Adipose tissue (tissue), 3 donors: ENCODE measurements around the gene TCAF1. TPM values are rescaled to one million over a fixed set of nuclear protein-coding genes. Genes with fewer than 3 reads are reported as not detected.
A peak's percentile ranks its signal among the peaks of the same experiment; 100 is the strongest.

Experiments used
- H3K27ac ChIP-seq: one replicate; pipeline ENCODE4 v1.5.1; 2013; ENCODE audit warnings: low read depth, low read length
- WGBS, 3 donors: extraction: QIAGEN DNeasy Blood & Tissue Kit; methylation state at CpG; one replicate each; pipeline ENCODE4 v1.1.7; 2013; 5-methylcytosine and 5-hydroxymethylcytosine counted together
- polyA plus RNA-seq, 3 donors: library from polyadenylated mRNA; stranded (reverse); fragments of 200-250 nt; gene quantifications; one replicate each; pipeline ENCODE4 v1.2.3, GENCODE V29; 2013
- donor health status: healthy with polysubstance abuse.
- donor health status: Bipolar disorder and iron deficiency.
- donor health status: healthy.

Gene TCAF1
- polyA plus RNA-seq, 3 donors: 12.2 to 42.3 (median 21.8) TPM

DNA sequence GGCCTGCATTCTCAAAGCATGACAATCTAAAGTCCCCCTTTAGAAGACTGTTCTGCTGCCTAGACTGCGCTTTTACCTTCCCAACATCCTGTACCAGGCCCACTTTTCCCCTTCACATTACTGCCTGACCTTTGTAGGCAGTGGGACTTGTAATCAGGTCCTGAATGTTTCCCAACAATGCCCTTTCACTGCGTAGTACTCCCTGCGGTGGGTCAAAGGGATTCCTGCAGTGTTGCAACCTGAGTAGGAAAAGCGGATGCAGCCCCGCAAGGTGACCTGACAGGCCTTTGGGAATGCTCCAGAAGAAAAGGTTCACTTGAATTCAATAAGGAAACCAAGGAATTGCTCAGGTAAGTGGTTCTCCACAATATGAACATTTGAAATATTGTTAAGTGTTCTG, 4.9 kb upstream of the TCAF1 start:
- H3K27ac ChIP-seq: no peak overlapping the region
- 91% methylated on average over 5 of the region's 5 CpGs for WGBS, 3 donors

DNA sequence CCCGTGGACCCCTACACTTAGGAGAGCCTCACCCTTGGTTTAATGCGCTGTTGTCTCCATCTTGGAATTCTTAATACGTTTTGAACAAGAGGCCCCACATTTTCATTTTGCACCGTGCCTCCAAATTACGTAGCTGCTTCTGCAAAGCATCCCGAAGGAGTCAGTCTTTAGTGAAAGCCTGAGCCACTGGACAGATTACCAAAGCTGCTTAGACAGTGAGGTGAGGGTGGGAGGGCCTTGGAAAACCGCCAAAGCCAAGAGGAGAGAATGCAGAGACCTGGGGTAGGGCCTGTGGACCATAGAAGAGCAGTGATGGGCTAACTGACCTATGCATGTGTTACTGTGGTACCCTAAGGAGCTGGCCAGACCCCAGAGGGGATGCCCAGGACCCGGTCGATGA, 4.2 kb upstream of the TCAF1 start:
- WGBS, 3 donors: 86 to 89% (median 86%) methylated on average over 9 of the region's 9 CpGs
- no peak overlapping the region for H3K27ac ChIP-seq

DNA sequence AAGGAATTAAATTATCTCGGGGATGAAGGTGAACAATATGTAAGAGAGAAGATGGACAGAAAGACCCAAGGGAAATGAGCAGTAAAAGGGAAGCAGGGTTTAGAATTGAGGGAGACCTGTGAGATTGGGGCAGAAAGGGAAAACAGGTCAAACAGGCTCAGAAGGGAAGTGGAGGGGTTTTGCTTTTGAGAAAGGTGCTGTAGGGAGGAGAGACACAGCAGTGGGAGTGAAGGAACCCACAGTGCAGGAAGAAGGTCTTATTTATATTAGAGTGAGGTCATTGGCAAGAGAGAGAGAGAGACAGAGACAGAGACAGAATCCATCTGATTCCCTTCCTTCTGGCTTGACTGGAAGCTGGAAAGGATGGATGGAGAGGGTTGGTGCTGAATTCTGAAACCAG, 3.5 kb upstream of the TCAF1 start:
- H3K27ac ChIP-seq: no peak overlapping the region
- 70 to 95% (median 89%) methylated on average over 1 of the region's 1 CpG for WGBS, 3 donors

DNA sequence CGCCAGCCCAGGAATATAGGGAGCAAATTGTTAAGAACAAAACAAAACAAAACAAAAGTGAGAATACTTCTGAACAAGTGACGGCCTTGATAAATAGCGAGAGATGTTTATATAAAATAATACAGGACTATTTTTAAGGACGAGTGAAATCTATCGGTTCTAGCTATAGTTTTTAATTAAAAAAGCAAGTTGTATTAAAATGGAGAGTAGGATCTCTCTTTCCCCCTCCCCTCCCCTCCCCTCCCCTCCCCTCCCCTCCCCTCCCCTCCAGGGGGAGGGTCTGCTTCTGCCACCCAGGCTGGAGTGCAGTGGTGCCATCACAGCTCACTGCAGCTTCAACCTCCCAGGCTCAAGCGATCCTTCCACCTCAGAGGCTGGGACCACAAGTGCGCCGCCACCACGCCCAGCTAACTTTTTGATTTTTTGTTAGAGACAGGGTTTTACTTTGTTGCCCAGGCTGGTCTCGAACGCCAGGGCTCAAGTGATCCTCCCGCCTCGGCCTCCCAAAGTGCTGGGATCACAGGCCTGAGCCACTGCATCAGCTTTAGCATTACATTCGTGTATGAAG, 440 bp upstream of the TCAF1 start:
- 69 to 70% (median 70%) methylated on average over 14 of the region's 14 CpGs for WGBS, 3 donors
- no peak overlapping the region for H3K27ac ChIP-seq

DNA sequence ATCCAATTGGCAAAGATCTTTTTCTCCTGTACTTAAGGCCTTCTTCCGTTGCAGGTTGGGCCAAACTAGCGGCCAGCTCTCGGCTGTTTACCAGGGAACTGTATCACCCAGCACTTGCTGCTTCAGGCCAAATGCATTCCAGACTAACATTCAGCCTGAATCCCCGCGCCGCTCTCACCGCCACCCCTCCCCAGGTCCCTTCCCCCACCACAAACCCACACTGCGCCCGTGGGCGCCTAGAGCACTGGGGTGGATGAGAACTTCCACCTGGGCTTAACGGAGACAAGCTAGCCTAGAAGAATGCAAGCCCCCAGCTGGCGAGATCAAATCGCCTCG, 676 bp downstream of the TCAF1 start:
- WGBS, 3 donors: 0% methylated on average over 14 of the region's 14 CpGs
- peak overlapping the region; percentile 44 for H3K27ac ChIP-seq

DNA sequence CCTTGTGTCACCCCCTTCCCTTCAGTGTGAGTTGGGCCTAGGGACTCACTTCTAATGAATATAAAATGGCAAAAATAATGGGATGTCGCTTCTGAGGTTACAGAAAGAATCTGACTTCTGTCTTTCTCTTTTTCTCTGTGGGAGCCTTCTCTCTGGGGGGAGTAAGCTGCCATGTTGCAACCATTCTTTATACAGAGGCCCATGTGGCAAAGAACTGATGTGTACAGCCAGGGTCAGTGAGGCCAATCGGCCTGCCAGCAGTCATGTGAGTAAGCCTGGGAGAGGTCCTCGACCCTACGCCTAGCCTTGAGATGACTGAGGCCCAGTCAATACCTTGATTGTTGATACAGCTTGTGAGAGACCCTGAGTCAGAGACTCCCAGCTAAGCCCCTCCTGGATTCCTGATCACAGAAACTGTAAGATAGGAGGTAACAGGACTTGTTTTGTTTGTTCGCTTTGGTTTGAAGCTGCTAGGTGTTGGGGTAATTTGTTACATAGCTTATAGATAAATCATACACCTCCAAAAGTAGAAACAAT, 1.7 kb downstream of the TCAF1 start:
- H3K27ac ChIP-seq: no peak overlapping the region
- 42 to 75% (median 73%) methylated on average over 5 of the region's 5 CpGs for WGBS, 3 donors

DNA sequence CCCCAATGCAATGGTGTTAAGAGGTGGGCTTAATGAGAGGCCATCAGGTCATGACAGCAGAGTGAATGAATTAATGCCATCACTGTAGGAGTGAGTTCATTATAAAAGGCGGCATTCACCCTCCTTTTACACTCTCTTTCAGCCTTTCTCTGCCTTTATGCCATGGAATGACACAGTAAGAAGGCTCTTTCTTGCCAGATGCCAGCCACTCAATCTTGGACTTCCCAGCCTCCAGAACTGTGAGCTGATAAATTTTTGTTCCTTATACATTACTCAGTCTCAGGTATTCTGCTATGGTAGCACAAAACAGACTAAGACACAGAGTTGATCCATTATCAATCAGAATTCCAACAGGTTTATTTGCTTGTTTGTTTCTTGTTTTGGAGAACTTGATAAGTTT, 3.2 kb downstream of the TCAF1 start:
- H3K27ac ChIP-seq: no peak overlapping the region
- WGBS, 3 donors: 93 to 100% (median 100%) methylated on average over 1 of the region's 1 CpG

DNA sequence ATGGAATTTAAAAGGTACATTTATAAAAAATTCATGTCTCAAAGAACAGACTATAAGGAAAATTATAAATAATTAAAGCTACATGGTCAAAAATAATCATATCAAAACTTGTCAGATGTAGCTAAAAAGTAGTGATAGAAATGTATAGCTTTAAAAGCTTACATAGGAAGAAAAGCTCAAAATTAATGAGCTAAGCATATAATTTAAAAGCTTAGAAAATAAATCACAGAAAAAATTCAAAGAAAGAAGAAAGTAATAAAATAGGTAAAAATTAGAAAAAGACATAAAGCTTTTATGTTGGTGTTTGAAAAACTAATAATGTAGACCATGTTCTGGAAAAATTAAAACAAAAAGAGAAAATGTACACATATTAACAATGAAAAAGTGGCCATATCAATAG, 5.3 kb downstream of the TCAF1 start:
- no peak overlapping the region for H3K27ac ChIP-seq

DNA sequence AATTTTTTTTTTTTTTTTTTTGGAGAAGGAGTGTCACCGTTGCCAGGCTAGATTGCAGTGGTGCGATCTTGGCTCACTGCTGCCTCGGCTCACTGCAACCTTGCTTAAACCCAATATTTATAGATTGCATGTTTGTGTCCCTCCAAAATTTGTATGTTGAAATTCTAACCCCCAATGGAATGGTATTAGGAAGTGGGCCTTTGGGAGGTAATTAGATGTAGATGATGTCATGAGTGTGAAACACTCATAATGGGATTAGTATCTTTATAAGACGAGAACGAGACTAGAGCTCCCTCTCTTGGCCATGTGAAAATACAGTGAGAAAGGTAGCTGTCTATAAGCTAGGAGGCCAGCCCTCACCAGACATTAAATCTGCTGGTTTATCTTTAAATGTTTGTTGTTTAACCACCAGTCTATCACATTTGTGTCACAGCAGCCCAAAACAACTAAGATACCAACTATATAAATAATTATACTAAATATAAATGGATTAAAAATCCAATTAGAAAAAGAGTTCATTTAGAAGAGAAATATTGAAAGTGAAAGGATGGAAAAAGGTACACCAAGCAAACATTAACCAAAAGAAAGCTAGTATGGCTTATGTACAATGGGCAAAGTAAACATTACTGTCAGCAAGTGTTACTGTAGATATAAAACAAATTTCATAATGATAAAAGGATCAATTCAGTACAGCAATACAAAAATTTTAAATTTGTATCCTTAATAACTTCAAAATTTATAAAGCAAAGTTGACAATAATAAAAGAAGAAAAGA, 9.3 kb downstream of the TCAF1 start:
- no peak overlapping the region for H3K27ac ChIP-seq
- 83 to 87% (median 84%) methylated on average over 5 of the region's 5 CpGs for WGBS, 3 donors

DNA sequence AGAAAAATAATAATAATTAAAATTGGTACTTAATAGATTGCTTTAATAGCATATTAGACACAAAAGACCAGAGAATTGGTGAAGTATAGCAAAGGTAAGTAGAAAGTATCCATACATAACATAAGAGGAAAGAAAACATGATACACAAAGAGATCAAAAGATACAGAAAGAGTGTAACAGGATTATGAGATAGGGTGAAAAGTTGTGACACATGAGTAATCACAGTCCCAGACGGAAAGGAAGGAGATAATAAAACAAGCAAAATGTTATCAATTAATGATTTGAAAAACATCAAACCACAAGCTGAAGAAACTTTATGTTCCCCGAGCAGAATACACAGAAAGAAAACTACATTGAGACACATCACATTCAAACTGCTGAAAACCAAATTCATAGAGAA, 10.5 kb downstream of the TCAF1 start:
- H3K27ac ChIP-seq: no peak overlapping the region
- 42 to 93% (median 87%) methylated on average over 2 of the region's 2 CpGs for WGBS, 3 donors

DNA sequence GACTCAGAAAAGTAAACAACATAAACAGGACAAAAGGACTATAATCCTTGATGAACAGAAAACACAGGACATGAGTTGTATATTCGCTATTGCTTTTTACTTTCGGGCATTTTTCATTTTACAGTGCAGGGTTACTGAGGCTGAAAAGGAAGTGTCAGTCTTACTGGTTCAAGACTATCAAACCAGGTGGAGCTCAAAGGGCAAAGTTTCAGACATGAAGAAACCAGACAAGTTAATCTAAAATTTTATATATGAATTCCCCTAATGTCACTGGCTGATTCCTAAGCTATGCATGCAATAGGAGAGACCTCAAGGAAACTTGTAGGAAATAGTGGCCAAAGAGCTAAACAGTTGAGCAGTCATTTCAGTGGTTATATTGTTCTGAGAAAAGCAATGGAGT, 11.4 kb downstream of the TCAF1 start:
- WGBS, 3 donors: 97 to 99% (median 99%) methylated on average over 2 of the region's 2 CpGs
- H3K27ac ChIP-seq: no peak overlapping the region

DNA sequence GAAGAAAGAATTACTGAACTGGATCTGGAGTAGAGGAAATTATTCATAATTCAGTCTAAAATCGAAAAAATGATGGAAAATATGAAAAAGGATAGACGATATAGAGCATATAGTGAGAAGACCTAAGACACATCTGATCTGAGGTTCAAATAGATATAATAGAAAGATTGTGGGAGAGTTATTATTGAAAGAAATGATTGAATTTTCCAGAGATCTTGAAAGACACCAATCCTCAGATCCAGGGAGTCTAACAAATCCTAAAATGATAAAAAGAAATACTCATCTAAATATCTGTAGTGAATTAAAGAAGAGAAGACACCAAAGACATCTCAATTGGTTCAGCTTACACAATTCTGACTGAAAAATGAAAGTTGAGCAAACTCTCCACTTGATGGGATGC, 12.9 kb downstream of the TCAF1 start:
- H3K27ac ChIP-seq: no peak overlapping the region
- 94 to 97% (median 96%) methylated on average over 2 of the region's 2 CpGs for WGBS, 3 donors

DNA sequence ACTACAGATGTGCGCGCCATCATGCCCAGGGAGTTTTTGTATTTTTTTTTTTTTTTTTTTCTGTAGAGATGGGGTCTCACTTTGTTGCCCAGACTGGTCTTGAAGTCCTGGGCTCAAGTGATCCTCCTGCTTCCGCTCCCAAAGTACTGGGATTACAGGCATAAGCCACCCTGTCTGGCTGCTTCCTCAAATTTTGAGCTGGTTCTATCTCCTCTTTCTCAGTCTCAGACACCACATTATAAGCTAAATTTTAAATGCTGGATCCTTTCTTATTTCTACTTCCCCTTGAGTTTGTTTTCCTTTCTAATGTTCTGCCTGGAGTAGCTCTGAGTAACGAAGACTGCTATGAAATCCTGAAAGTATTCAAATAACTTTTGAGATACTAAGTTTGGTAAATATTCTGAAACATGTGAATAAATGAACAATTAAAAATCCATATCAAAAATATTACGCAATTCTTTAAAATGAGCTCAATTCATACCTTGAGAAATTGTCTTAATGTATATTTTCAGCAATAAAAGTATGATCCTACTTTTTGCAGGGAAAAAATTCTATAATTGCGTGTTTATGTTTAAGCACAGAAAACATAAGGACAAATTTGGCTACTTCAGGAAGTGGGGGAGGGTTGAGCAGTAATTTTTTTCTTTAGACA, 15.0 kb downstream of the TCAF1 start:
- no peak overlapping the region for H3K27ac ChIP-seq
- WGBS, 3 donors: 91 to 95% (median 93%) methylated on average over 6 of the region's 6 CpGs

DNA sequence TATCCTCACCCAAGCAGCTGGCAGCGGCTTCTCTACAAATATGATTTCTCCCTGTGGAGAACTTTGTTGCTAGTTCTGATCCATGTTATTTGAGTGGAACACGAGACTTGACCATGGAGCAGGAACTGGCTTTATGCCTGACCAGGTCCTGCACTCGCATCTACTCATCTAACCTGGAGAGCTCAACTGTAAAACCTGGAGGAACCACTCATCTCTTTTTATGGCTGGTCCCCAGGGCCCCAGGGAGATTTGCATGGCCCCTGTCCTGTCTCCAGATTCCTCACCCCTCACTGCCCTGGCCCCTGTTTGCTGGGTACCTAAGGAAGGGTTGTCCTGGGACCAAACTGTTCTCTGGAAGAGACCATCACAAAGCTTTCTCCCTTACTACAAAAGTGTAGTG, 16.0 kb downstream of the TCAF1 start:
- WGBS, 3 donors: 80 to 86% (median 80%) methylated on average over 3 of the region's 3 CpGs
- H3K27ac ChIP-seq: no peak overlapping the region

DNA sequence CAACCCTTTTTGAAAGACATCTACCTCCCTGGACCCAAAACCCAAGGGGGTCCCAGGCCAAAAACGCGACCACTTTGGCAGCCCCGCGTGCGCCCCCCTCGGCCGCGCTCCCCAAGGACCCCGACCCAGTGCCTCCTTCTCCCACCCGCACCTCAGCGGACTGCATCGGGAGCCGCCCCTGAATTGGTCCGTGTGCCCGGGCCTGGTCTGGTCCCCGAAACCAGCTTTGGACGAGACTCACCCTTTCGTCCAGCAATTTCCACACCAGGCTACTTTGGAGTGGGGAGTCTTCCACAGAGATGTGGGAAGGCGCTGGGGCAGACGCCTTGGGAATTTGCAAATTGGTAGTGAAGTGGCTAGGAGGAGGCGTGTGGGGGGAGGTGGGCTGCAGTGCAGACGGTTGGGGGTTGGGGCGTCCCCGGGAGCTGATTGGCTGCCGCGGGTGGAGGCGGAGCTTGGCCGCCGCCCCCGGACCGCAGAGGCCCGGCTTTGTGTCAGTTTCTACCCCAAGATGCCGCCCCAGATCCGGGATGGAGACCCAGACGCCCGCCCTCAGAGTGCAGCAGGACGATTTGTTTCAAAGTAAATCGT, 16.9 kb downstream of the TCAF1 start:
- WGBS, 3 donors: 7 to 29% (median 13%) methylated on average over 38 of the region's 38 CpGs

DNA sequence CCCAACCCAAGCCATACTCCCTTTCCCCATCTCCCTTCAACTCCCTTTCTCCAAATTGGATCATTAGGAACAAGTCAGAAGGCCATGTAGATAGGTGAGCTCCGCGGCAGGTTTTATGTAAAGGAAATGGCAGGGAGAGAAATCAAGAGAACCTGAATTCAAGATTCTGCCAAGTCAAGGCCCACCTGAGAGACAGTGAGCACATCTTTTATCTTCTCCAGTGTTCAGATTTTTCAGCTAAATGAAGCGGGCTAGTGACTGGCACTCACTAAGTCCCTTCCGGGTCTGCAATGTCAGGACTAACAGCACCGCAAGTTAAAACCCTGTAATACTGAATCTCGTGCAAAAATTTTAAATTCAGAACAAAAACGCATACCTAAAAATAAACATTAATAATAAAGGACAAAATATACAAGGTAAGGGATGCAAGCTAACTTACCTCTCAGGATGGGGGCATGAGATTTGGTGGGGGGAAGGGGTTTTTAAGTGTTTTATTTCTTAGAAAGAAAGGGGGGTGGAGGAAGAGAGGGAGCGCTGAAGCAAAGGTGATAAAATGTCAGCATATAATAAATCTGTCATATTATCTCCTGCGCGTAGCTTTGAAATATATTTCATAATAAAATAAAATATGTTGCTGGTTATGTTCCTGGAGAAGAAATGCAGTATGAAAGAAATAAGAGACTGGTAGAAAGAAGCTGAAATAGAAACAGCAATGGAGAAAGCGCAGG, 17.6 kb downstream of the TCAF1 start:
- WGBS, 3 donors: 58 to 82% (median 66%) methylated on average over 11 of the region's 11 CpGs

More for the DNA sequence above, 16.9 kb downstream of the TCAF1 start:
- no peak overlapping the region for H3K27ac ChIP-seq

DNA sequence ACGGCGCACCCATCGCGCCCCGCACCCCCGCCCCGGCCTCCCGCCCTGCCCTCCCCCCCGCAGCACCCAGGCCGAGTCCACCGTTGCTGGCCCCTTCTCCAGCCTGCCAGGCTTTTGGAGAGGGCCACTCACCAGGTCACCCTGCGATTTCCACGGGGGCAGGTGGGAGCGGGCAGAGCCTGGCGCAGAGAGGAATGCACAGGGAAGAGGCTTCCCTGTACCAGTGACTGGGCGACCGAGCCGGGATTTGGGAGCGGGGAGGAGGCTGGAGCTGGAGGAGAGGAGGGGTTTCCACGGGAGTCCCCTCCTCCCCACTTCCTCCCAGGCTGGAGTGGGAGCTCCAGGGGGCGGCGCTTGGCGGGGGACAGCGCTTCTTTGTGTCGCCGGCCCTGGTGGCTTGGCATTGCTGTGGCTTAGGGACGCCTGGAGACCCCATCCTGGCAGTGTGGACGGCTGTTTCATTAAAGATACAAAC, 19.3 kb downstream of the TCAF1 start:
- H3K27ac ChIP-seq: no peak overlapping the region
- WGBS, 3 donors: 1 to 2% (median 1%) methylated on average over 28 of the region's 28 CpGs

More for the DNA sequence above, 17.6 kb downstream of the TCAF1 start:
- H3K27ac ChIP-seq: no peak overlapping the region

DNA sequence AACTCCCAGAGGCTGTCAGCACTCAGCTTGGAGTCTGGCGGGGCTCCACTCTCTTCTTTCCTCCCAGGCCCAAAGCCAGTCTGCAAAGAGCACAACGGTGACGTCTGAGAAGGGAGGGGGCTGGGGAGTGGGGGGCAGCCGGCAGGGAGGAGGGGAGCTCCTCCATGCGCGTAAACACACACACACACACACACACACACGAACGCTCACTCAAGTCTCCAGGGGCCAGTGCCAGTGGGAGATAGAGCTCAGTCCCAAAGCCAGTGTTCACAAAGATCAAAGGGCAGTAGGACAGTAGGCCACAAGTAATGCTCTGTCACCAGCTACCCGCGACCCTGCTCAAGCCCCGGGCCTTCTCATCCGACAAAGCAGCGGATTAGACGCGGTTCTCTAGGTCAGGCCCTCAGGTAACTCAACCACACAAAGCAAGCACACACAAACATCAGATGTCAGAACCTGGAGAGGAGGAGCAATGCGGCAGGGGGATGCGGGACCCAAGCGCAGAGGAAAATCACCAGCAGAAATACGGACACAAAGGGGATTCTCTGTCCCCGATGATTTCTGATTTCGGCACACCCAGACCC, 19.9 kb downstream of the TCAF1 start:
- H3K27ac ChIP-seq: no peak overlapping the region
- 12 to 21% (median 12%) methylated on average over 19 to 21 of the region's 21 CpGs for WGBS, 3 donors
